HepG2 (cell line): Measurements from ENCODE around the gene DOCK4. TPM values are rescaled to one million over a fixed set of nuclear protein-coding genes. Genes with fewer than 3 reads are reported as not detected.
A peak's percentile ranks its signal among the peaks of the same experiment; 100 is the strongest.

ENCODE experiments used
- CREM ChIP-seq, 2 experiments: sonication (generic) in 1 of 2; formaldehyde crosslinking in 1 of 2; IDR thresholded peaks; 2 replicates each; pipeline versions ENCODE4 v1.4.0 to v1.6.1; 2016 to 2020; ENCODE audit warnings: antibody characterized with exemption in 1 of 2, mild to moderate bottlenecking in 1 of 2, missing genetic modification reagents in 1 of 2
- EED ChIP-seq: sonication (generic); formaldehyde crosslinking; IDR thresholded peaks from 2 replicates; pipeline ENCODE4 v1.5.0; 2020; ENCODE audit warnings: mild to moderate bottlenecking, missing genetic modification reagents
- ETV6 ChIP-seq: sonication (generic); formaldehyde crosslinking; conservative IDR thresholded peaks from 2 replicates; pipeline ENCODE4 v1.4.0; 2020; ENCODE audit warnings: missing genetic modification reagents
- FOSL2 ChIP-seq: sonication (generic); formaldehyde crosslinking; IDR thresholded peaks from 2 replicates; pipeline ENCODE4 v1.4.0; 2020; ENCODE audit warnings: missing genetic modification reagents
- GABPB1 ChIP-seq: IDR thresholded peaks from 2 replicates; pipeline ENCODE4 v1.6.1; 2016; ENCODE audit warnings: mild to moderate bottlenecking, missing genetic modification reagents, moderate library complexity, missing compliant biosample characterization
- HOXA9 ChIP-seq: sonication (generic); formaldehyde crosslinking; IDR thresholded peaks from 2 replicates; pipeline ENCODE4 v1.8.1; 2022; ENCODE audit warnings: missing genetic modification reagents, mild to moderate bottlenecking, moderate library complexity, borderline replicate concordance
- MAFF ChIP-seq: IDR thresholded peaks from 2 replicates; pipeline ENCODE4 v1.6.1; 2011; ENCODE audit warnings: low read depth, low read length, improper control_type of control experiment
- POLR2AphosphoS2 ChIP-seq: IDR thresholded peaks from 2 replicates; pipeline ENCODE4 v1.6.1; 2011; ENCODE audit warnings: low read depth, low read length, improper control_type of control experiment
- RCOR2 ChIP-seq: IDR thresholded peaks from 2 replicates; pipeline ENCODE4 v1.6.1; 2016; ENCODE audit warnings: missing biosample characterization, missing genetic modification reagents
- SKI ChIP-seq: fragments of 450-650 bp; IDR thresholded peaks from one replicate; pipeline ENCODE4 v1.6.1; 2018; ENCODE audit warnings: mild to moderate bottlenecking; ENCODE audit not compliant: partially characterized antibody
- TBX3 ChIP-seq: fragments of 450-650 bp; IDR thresholded peaks from 2 replicates; pipeline ENCODE4 v1.6.1; 2017; ENCODE audit warnings: antibody characterized with exemption, mild to moderate bottlenecking, inconsistent platforms, borderline replicate concordance
- TRIM24 ChIP-seq: sonication (generic); formaldehyde crosslinking; IDR thresholded peaks from 2 replicates; pipeline ENCODE4 v1.8.0; 2022; ENCODE audit warnings: mild to moderate bottlenecking, missing genetic modification reagents
- U2AF2 ChIP-seq: fragments of 200-400 bp; formaldehyde crosslinking; IDR thresholded peaks from 2 replicates; pipeline ENCODE4 v1.6.1; 2017; ENCODE audit warnings: low read depth, mild to moderate bottlenecking, low read length
- ZBTB20 ChIP-seq: sonication (generic); formaldehyde crosslinking; IDR thresholded peaks from 2 replicates; pipeline ENCODE4 v1.8.1; 2023; ENCODE audit warnings: missing genetic modification reagents, low read depth, mild to moderate bottlenecking, borderline replicate concordance
- ZNF143 ChIP-seq: sonication (generic); formaldehyde crosslinking; IDR thresholded peaks from 2 replicates; pipeline ENCODE4 v1.4.0; 2020; ENCODE audit warnings: missing genetic modification reagents
- ZNF484 ChIP-seq: sonication (generic); formaldehyde crosslinking; IDR thresholded peaks from 2 replicates; pipeline ENCODE4 v1.5.1; 2020; ENCODE audit warnings: mild to moderate bottlenecking, low read depth, missing genetic modification reagents, borderline replicate concordance
- ZNF614 ChIP-seq: IDR thresholded peaks from 2 replicates; pipeline ENCODE4 v1.6.1; 2018; ENCODE audit warnings: missing biosample characterization, missing genetic modification reagents, inconsistent platforms, borderline replicate concordance
- ZNF800 ChIP-seq: sonication (generic); formaldehyde crosslinking; IDR thresholded peaks from 2 replicates; pipeline ENCODE4 v1.4.0; 2020; ENCODE audit warnings: missing genetic modification reagents
- polyA plus RNA-seq, 8 experiments: library from polyadenylated mRNA; depleted of rRNA in 3 of 8; stranded (reverse) in 7 of 8; unstranded in 1 of 8; fragments of >200 nt; fragmentation: Illumina TruSeq in 4 of 8; extraction: Trizol in 4 of 8; gene quantifications; 2 replicates each; pipeline versions ENCODE4 v1.2.1 to v1.2.3, GENCODE V29; 2011 to 2016; ENCODE audit warnings: low read depth in 4 of 8, missing spikeins in 1 of 8, mixed read lengths in 1 of 8; ENCODE audit not compliant: insufficient read depth in 1 of 8
- total RNA-seq, 5 experiments: library from RNA; depleted of rRNA; stranded (reverse); fragments of >200 nt; fragmentation: Illumina TruSeq; extraction: Trizol; gene quantifications; 2 replicates each; pipeline ENCODE4 v1.2.3, GENCODE V29; 2016; ENCODE audit warnings: low read depth in 1 of 5
- TF ChIP-seq, protein P1 (sequence below): sonication (generic); formaldehyde crosslinking; IDR thresholded peaks from 2 replicates; pipeline ENCODE4 v1.5.0; 2020; ENCODE audit warnings: missing genetic modification reagents
- TF ChIP-seq, protein P2 (sequence below): IDR thresholded peaks from 2 replicates; pipeline ENCODE4 v1.6.1; 2016
- TF ChIP-seq, protein P3 (sequence below): sonication (generic); IDR thresholded peaks from 2 replicates; pipeline ENCODE4 v1.6.1; 2016; ENCODE audit warnings: low read depth, borderline replicate concordance
- TF ChIP-seq, protein P4 (sequence below): sonication (generic); formaldehyde crosslinking; IDR thresholded peaks from 2 replicates; pipeline ENCODE4 v1.4.0; 2020; ENCODE audit warnings: low read depth, mild to moderate bottlenecking, missing genetic modification reagents

DOCK4 gene
- total and polyA plus RNA-seq, 2 of the 13 experiments (the other 11 are each of a cell fraction or from before 2014, with no cell fraction given) = 13.5 to 17.4 TPM

- TF ChIP-seq, protein P1, sequence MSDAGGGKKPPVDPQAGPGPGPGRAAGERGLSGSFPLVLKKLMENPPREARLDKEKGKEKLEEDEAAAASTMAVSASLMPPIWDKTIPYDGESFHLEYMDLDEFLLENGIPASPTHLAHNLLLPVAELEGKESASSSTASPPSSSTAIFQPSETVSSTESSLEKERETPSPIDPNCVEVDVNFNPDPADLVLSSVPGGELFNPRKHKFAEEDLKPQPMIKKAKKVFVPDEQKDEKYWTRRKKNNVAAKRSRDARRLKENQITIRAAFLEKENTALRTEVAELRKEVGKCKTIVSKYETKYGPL = no peak
- TF ChIP-seq RCOR2 (CRISPR knock-in tag) (no peak), GABPB1 (CRISPR knock-in tag) (peak; percentile 93), ZNF800 (CRISPR knock-in tag) (no peak; the same call in 1 of the 2 replicates), ZNF614 (CRISPR knock-in tag) (no peak; the same call in 1 of the 2 replicates), HOXA9 (0 out of 2 replicates have a peak, but pooled peaks have one; percentile 42), TBX3 (peak; percentile 90), POLR2AphosphoS2 (no peak), MAFF (no peak), CREM (IDR thresholded peaks at IDR 0.05) (peak; percentile 89), CREM (CRISPR knock-in tag; IDR thresholded peaks at IDR 0.05) (no peak), FOSL2 (CRISPR knock-in tag) (peak; percentile 65), ZNF143 (CRISPR knock-in tag) (peak; percentile 97), SKI (peak; percentile 9), ZNF484 (no peak), TRIM24 (CRISPR knock-in tag) (no peak), EED (no peak), U2AF2 (no peak), ETV6 (CRISPR knock-in tag) (0 out of 2 replicates have a peak, but pooled peaks have one; percentile 19), ZBTB20 (CRISPR knock-in tag) (no peak)
- TF ChIP-seq, protein P2, sequence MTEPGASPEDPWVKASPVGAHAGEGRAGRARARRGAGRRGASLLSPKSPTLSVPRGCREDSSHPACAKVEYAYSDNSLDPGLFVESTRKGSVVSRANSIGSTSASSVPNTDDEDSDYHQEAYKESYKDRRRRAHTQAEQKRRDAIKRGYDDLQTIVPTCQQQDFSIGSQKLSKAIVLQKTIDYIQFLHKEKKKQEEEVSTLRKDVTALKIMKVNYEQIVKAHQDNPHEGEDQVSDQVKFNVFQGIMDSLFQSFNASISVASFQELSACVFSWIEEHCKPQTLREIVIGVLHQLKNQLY = no peak
- TF ChIP-seq, protein P3, sequence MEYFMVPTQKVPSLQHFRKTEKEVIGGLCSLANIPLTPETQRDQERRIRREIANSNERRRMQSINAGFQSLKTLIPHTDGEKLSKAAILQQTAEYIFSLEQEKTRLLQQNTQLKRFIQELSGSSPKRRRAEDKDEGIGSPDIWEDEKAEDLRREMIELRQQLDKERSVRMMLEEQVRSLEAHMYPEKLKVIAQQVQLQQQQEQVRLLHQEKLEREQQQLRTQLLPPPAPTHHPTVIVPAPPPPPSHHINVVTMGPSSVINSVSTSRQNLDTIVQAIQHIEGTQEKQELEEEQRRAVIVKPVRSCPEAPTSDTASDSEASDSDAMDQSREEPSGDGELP = peak; percentile 44; the same call in 1 of the 2 replicates
- TF ChIP-seq, protein P4, sequence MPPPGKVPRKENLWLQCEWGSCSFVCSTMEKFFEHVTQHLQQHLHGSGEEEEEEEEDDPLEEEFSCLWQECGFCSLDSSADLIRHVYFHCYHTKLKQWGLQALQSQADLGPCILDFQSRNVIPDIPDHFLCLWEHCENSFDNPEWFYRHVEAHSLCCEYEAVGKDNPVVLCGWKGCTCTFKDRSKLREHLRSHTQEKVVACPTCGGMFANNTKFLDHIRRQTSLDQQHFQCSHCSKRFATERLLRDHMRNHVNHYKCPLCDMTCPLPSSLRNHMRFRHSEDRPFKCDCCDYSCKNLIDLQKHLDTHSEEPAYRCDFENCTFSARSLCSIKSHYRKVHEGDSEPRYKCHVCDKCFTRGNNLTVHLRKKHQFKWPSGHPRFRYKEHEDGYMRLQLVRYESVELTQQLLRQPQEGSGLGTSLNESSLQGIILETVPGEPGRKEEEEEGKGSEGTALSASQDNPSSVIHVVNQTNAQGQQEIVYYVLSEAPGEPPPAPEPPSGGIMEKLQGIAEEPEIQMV = no peak
Measured at GRCh38 chr7:112206238-112206990, at the start of gene DOCK4, which contains the start of gene ZNF277 (continued).
